K562 (cell line): Measurements from ENCODE around the gene HIVEP1. TPM values are rescaled to one million over a fixed set of nuclear protein-coding genes. Genes with fewer than 3 reads are reported as not detected.
A peak's percentile ranks its signal among the peaks of the same experiment; 100 is the strongest.

Experiments used
- ADNP ChIP-seq: fragments of 200-800 bp; sonication (Bioruptor generic); IDR thresholded peaks from 2 replicates; pipeline ENCODE4 v1.6.1; 2016; ENCODE audit warnings: missing genetic modification characterization, missing compliant biosample characterization
- FOXK1 ChIP-seq: sonication (generic); formaldehyde crosslinking; IDR thresholded peaks from 2 replicates; pipeline ENCODE4 v1.8.0; 2022; ENCODE audit warnings: missing genetic modification reagents, mild to moderate bottlenecking, borderline replicate concordance
- JUN ChIP-seq, 2 experiments: sonication (generic) in 1 of 2; formaldehyde crosslinking in 1 of 2; IDR thresholded peaks; 2 replicates each; pipeline versions ENCODE4 v1.6.1 to v1.8.0; 2012 to 2022; ENCODE audit warnings: borderline replicate concordance in 2 of 2, mild to moderate bottlenecking in 2 of 2, improper control_type of control experiment in 1 of 2, low read depth in 1 of 2, low read length in 1 of 2, missing genetic modification reagents in 1 of 2
- KLF10 ChIP-seq: fragments of 250-450 bp; sonication (Bioruptor Pico); IDR thresholded peaks from 2 replicates; pipeline ENCODE4 v1.6.1; 2021; ENCODE audit warnings: matching md5 sums
- XRCC3 ChIP-seq: fragments of 450-650 bp; IDR thresholded peaks from 2 replicates; pipeline ENCODE4 v1.6.1; 2017; ENCODE audit warnings: mild to moderate bottlenecking, moderate library complexity
- ZC3H4 ChIP-seq: sonication (generic); formaldehyde crosslinking; IDR thresholded peaks from 2 replicates; pipeline ENCODE4 v1.9.0; 2021; ENCODE audit warnings: missing genetic modification reagents, borderline replicate concordance
- ZNF431 ChIP-seq: sonication (generic); formaldehyde crosslinking; IDR thresholded peaks from 2 replicates; pipeline ENCODE4 v1.8.0; 2022; ENCODE audit warnings: mild to moderate bottlenecking, missing genetic modification reagents
- polyA plus RNA-seq, 8 experiments: library from polyadenylated mRNA; depleted of rRNA in 4 of 8; stranded (reverse) in 5 of 8; unstranded in 3 of 8; fragments of >200 nt; fragmentation: Nextera tagmentation in 2 of 8; fragmentation: Illumina TruSeq in 1 of 8; extraction: Ambion mirVana in 2 of 8; extraction: Trizol in 1 of 8; gene quantifications; 2 replicates each; pipeline versions ENCODE4 v1.2.1 to v1.2.3, GENCODE V29; 2011 to 2014; ENCODE audit warnings: inconsistent platforms in 1 of 8, missing spikeins in 1 of 8
- total RNA-seq, 7 experiments: library from RNA; depleted of rRNA in 6 of 7; stranded (reverse); fragments of >200 nt in 6 of 7; fragmentation: Illumina TruSeq in 2 of 7; extraction: Trizol in 2 of 7; gene quantifications; 2 replicates each; pipeline versions ENCODE4 v1.2.1 to v1.2.3, GENCODE V29; 2011 to 2021; ENCODE audit warnings: low replicate concordance in 1 of 7
- TF ChIP-seq, protein P1 (sequence below): fragments of 450-650 bp; formaldehyde crosslinking; IDR thresholded peaks from 2 replicates; pipeline ENCODE4 v1.4.0; 2020; ENCODE audit warnings: mild to moderate bottlenecking, mixed read lengths
- TF ChIP-seq, protein P2 (sequence below): fragments of 250-450 bp; sonication (Bioruptor Pico); IDR thresholded peaks from 2 replicates; pipeline ENCODE4 v1.8.0; 2022; ENCODE audit warnings: inconsistent platforms, mild to moderate bottlenecking, moderate library complexity, borderline replicate concordance
- TF ChIP-seq, protein P3 (sequence below): sonication (generic); formaldehyde crosslinking; IDR thresholded peaks from 2 replicates; pipeline ENCODE4 v1.8.1; 2023; ENCODE audit warnings: mild to moderate bottlenecking, missing genetic modification reagents
- TF ChIP-seq, protein P4 (sequence below): fragments of 200-400 bp; formaldehyde crosslinking; IDR thresholded peaks from 2 replicates; pipeline ENCODE4 v1.6.1; 2017; ENCODE audit warnings: mild to moderate bottlenecking, low read depth, low read length, moderate library complexity

The HIVEP1 gene
- total and polyA plus RNA-seq, 9 of the 15 experiments (the other 6 are each of a cell fraction or from before 2014, with no cell fraction given) = 6.0 to 33.3 (median 21.7) TPM

DNA sequence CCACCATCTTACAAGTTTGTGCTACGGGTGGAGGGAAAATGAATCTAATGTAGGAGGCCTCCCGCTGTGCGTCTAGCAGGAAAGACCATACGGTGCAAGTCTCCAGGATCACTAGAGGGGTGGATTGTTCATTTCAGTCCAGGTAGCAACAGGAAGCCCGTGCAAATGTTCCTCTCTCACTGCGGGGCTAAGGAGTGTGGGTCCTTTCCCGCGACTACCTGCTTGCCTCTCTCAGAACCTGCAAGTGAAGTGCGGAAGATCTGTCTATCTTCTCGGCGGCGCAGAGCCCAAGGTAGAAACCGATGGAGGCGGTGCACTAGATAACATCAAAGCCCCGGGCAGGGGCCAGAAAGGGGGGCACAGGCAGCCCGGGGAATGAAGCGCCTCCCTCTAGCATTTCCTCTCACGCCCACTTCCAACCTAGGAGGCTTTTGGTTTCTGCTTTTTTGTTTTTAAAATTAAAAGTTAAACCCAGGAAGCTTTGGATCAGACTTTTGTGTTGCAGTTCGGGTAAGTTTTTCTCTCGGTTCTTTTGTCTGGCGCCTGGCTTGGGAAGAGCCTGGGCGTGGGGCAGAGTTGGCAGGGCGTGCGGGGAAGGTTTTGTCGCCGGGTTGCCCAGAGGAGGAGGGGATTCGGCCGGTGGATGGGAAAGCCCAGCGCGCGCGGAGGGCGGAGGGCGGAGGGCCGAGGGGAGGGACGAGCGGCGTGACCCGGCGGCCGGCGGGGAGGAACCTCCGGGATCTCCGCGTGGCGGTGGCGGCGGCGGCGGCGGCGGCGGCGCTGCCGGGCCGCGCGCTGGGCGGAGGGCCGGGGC, 3.5 kb upstream of the HIVEP1 start (continued):
- TF ChIP-seq, protein P1, sequence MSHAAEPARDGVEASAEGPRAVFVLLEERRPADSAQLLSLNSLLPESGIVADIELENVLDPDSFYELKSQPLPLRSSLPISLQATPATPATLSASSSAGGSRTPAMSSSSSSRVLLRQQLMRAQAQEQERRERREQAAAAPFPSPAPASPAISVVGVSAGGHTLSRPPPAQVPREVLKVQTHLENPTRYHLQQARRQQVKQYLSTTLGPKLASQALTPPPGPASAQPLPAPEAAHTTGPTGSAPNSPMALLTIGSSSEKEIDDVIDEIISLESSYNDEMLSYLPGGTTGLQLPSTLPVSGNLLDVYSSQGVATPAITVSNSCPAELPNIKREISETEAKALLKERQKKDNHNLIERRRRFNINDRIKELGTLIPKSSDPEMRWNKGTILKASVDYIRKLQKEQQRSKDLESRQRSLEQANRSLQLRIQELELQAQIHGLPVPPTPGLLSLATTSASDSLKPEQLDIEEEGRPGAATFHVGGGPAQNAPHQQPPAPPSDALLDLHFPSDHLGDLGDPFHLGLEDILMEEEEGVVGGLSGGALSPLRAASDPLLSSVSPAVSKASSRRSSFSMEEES (CRISPR knock-in tag) = no peak
- TF ChIP-seq JUN (IDR thresholded peaks at IDR 0.05; ENCODE audit: borderline replicate concordance, low read depth, low read length) = no peak
- TF ChIP-seq JUN (CRISPR knock-in tag; IDR thresholded peaks at IDR 0.05; ENCODE audit: borderline replicate concordance) = no peak
- TF ChIP-seq FOXK1 (CRISPR knock-in tag) = no peak
- TF ChIP-seq ZC3H4 (CRISPR knock-in tag) = no peak
- TF ChIP-seq, protein P2, sequence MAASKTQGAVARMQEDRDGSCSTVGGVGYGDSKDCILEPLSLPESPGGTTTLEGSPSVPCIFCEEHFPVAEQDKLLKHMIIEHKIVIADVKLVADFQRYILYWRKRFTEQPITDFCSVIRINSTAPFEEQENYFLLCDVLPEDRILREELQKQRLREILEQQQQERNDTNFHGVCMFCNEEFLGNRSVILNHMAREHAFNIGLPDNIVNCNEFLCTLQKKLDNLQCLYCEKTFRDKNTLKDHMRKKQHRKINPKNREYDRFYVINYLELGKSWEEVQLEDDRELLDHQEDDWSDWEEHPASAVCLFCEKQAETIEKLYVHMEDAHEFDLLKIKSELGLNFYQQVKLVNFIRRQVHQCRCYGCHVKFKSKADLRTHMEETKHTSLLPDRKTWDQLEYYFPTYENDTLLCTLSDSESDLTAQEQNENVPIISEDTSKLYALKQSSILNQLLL (CRISPR knock-in tag) = no peak
- TF ChIP-seq ZNF431 (CRISPR knock-in tag) = 0 out of 2 replicates have a peak, but pooled peaks have one; percentile 13
- no peak for TF ChIP-seq ADNP
- TF ChIP-seq, protein P3, sequence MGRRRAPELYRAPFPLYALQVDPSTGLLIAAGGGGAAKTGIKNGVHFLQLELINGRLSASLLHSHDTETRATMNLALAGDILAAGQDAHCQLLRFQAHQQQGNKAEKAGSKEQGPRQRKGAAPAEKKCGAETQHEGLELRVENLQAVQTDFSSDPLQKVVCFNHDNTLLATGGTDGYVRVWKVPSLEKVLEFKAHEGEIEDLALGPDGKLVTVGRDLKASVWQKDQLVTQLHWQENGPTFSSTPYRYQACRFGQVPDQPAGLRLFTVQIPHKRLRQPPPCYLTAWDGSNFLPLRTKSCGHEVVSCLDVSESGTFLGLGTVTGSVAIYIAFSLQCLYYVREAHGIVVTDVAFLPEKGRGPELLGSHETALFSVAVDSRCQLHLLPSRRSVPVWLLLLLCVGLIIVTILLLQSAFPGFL (CRISPR knock-in tag) = no peak
- TF ChIP-seq KLF10 (CRISPR knock-in tag) = no peak
- TF ChIP-seq, protein P4, sequence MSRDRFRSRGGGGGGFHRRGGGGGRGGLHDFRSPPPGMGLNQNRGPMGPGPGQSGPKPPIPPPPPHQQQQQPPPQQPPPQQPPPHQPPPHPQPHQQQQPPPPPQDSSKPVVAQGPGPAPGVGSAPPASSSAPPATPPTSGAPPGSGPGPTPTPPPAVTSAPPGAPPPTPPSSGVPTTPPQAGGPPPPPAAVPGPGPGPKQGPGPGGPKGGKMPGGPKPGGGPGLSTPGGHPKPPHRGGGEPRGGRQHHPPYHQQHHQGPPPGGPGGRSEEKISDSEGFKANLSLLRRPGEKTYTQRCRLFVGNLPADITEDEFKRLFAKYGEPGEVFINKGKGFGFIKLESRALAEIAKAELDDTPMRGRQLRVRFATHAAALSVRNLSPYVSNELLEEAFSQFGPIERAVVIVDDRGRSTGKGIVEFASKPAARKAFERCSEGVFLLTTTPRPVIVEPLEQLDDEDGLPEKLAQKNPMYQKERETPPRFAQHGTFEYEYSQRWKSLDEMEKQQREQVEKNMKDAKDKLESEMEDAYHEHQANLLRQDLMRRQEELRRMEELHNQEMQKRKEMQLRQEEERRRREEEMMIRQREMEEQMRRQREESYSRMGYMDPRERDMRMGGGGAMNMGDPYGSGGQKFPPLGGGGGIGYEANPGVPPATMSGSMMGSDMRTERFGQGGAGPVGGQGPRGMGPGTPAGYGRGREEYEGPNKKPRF = no peak
- TF ChIP-seq XRCC3 = no peak
